HG02870 (cell line): ENCODE results near the gene UCKL1.
"Not testable (repeated sequence)": the region's sequence is repeated elsewhere in the genome, so short reads cannot be mapped to it uniquely, and the experiment has no call there.

Experiments
- ATAC-seq: cut with Tn5 transposase; IDR thresholded peaks from one replicate; pipeline ENCODE4 v1.9.1; 2021; ENCODE audit warnings: mild to moderate bottlenecking, moderate library complexity; ENCODE audit not compliant: unreplicated experiment

UCKL1 gene

GRCh38 chr20:63955827-63956663 is at the start of gene UCKL1:
Gene UCKL1 (minus strand): TSS chr20:63956416. CDS start chr20:63956372, 44 bp downstream.
- ATAC-seq, result peak; percentile 73

- ATAC-seq, result no peak
Observed at GRCh38 chr20:64005394-64005793, 49.2 kb upstream of the UCKL1 start.

GRCh38 chr20:64003960-64004725 is 47.9 kb upstream of the UCKL1 start:
- ATAC-seq, result no peak

- ATAC-seq, result no peak
Observed at GRCh38 chr20:64001607-64002011, 45.4 kb upstream of the UCKL1 start.

GRCh38 chr20:64000906-64001305 is 44.7 kb upstream of the UCKL1 start:
- ATAC-seq, result no peak

- no peak for ATAC-seq
Observed at GRCh38 chr20:63982937-63983336, 26.7 kb upstream of the UCKL1 start.

- ATAC-seq, result peak; percentile 49
Observed at GRCh38 chr20:63980806-63981728, 24.9 kb upstream of the UCKL1 start, which contains the start of gene PRPF6. Gene PRPF6 (plus strand): TSS chr20:63981132. CDS start chr20:63981246, 114 bp downstream.

GRCh38 chr20:63980317-63980805 is 24.1 kb upstream of the UCKL1 start:
- peak; percentile 7 for ATAC-seq

GRCh38 chr20:63979557-63980316 is 23.5 kb upstream of the UCKL1 start, which contains the start of gene SAMD10:
Gene SAMD10 (minus strand): TSS chr20:63979642. CDS start chr20:63979467, 175 bp downstream.
- ATAC-seq, result peak; percentile 26

GRCh38 chr20:63979229-63979556 is 23.0 kb upstream of the UCKL1 start:
- no peak for ATAC-seq

- peak; percentile 36 for ATAC-seq
Observed at GRCh38 chr20:63978319-63979228, 22.4 kb upstream of the UCKL1 start.

- ATAC-seq, result no peak
Observed at GRCh38 chr20:63977739-63978276, 21.6 kb upstream of the UCKL1 start.

- no peak for ATAC-seq
Observed at GRCh38 chr20:63976980-63977738, 20.9 kb upstream of the UCKL1 start.

- not testable (repeated sequence) for ATAC-seq
Observed at GRCh38 chr20:63976511-63976910, 20.3 kb upstream of the UCKL1 start.

- ATAC-seq, result no peak
Observed at GRCh38 chr20:63974402-63975200, 18.4 kb upstream of the UCKL1 start.

- ATAC-seq, result no peak
Observed at GRCh38 chr20:63973636-63974401, 17.6 kb upstream of the UCKL1 start.
